ENCODE results near the gene PLEKHM2.

- TF ChIP-seq CTCF (conservative IDR thresholded peaks at IDR 0.05; ENCODE audit: low read length) (no peak), EZH2phosphoT487 (IDR thresholded peaks at IDR 0.05; ENCODE audit: borderline replicate concordance, low read depth, low read length) (no peak)
Observed at GRCh38 chr1:15704526-15705183, 20.5 kb downstream of the PLEKHM2 start.

Measured in OCI-LY7 (cell line).